Keratinocyte (primary cell): Measurements from ENCODE around the gene IKZF1.

Source experiments
- CTCF ChIP-seq, 3 experiments: IDR thresholded peaks in 1 of 3; conservative IDR thresholded peaks in 1 of 3; optimal IDR thresholded peaks in 1 of 3; 2 replicates in 2 of 3; 3 replicates in 1 of 3; pipeline versions ENCODE3 to v1.5.1; 2011; ENCODE audit warnings: low read length in 3 of 3, mild to moderate bottlenecking in 3 of 3, moderate library complexity in 2 of 3, control low read depth in 1 of 3, inconsistent platforms in 1 of 3; ENCODE audit not compliant: insufficient read depth in 2 of 3; ENCODE audit errors: extremely low read depth in 1 of 3
- EZH2 ChIP-seq: IDR thresholded peaks from one replicate; pipeline ENCODE4 v1.6.1; 2012; ENCODE audit warnings: inconsistent platforms, mild to moderate bottlenecking, low read length, moderate library complexity

GRCh38 chr7:50362712-50363282 is 58.3 kb downstream of the IKZF1 start:
- TF ChIP-seq CTCF (optimal IDR thresholded peaks at IDR 0.05 in 1 of 3, IDR thresholded peaks at IDR 0.05 in 1 of 3, conservative IDR thresholded peaks at IDR 0.05 in 1 of 3; ENCODE audit: extremely low read depth in 1 of 3, insufficient read depth in 2 of 3, low read length in 3 of 3): no peak
- TF ChIP-seq EZH2: no peak
